Naive thymus-derived CD8-positive, alpha-beta T cell (primary cell): ENCODE results near the gene NOXA1. TPM values are rescaled to one million over a fixed set of nuclear protein-coding genes. Genes with fewer than 3 reads are reported as not detected.

Experiments used
- ATAC-seq, 2 donors: fragments of 150-1000 bp; cut with Tn5 transposase in 1 of 2; sonication (Bioruptor Pico), chemical (Tn5 transposase) in 1 of 2; 1 replicate in 1 of 2; 2 replicates in 1 of 2; pipeline ENCODE4 v1.10.0; 2021; ENCODE audit warnings: mild to moderate bottlenecking in 2 of 2, moderate library complexity in 2 of 2
- POLR2A ChIA-PET: fragments of 350-600 bp; sonication (Branson Sonifier 250); formaldehyde crosslinking; loops from one replicate; lab custom pipeline; 2021; ENCODE audit warnings: antibody characterized with exemption; lab: Charles Lee
- DNase-seq, 10 donors: peaks; one replicate each; pipeline versions ENCODE4 v3.0.0 to v3.0.0-alpha.2; 2020 to 2022
- H3K27ac Mint-ChIP-seq, 10 donors: one replicate each; pipeline ENCODE4 v1.8.0; 2020 to 2022; ENCODE audit warnings: mild to moderate bottlenecking in 10 of 10, mixed read lengths in 10 of 10, moderate library complexity in 4 of 10, inconsistent platforms in 1 of 10
- H3K27me3 Mint-ChIP-seq, 5 donors: one replicate each; pipeline ENCODE4 v1.8.0; 2021 to 2022; ENCODE audit warnings: mixed read lengths in 5 of 5
- H3K36me3 Mint-ChIP-seq, 3 donors: one replicate each; pipeline ENCODE4 v1.8.0; 2020 to 2022; ENCODE audit warnings: mixed read lengths in 3 of 3, mild to moderate bottlenecking in 2 of 3, inconsistent platforms in 1 of 3
- H3K4me1 Mint-ChIP-seq, 4 donors: one replicate each; pipeline ENCODE4 v1.8.0; 2021 to 2022; ENCODE audit warnings: mixed read lengths in 4 of 4
- H3K4me3 Mint-ChIP-seq, 10 donors: one replicate each; pipeline ENCODE4 v1.8.0; 2020 to 2022; ENCODE audit warnings: mild to moderate bottlenecking in 10 of 10, mixed read lengths in 10 of 10, moderate library complexity in 6 of 10, inconsistent platforms in 1 of 10
- H3K9me3 Mint-ChIP-seq, 9 donors: one replicate each; pipeline ENCODE4 v1.8.0; 2020 to 2022; ENCODE audit warnings: mixed read lengths in 9 of 9, mild to moderate bottlenecking in 3 of 9, inconsistent platforms in 1 of 9, moderate library complexity in 1 of 9
- polyA plus RNA-seq, 3 donors: library from polyadenylated mRNA; unstranded; fragments of 300-500 nt; fragmentation: Illumina TruSeq; gene quantifications; one replicate each; pipeline ENCODE4 v1.2.3, GENCODE V29; 2021
- total RNA-seq, 8 experiments: library from RNA in 2 of 8; stranded (reverse) in 2 of 8; gene quantifications; one replicate each; pipeline ENCODE4 v1.2.3 and lab custom pipeline; 2021 to 2026

The NOXA1 gene
- total and polyA plus RNA-seq, 5 experiments from 2014 or later: 0.75 to 4.5 (median 1.1) TPM

DNA sequence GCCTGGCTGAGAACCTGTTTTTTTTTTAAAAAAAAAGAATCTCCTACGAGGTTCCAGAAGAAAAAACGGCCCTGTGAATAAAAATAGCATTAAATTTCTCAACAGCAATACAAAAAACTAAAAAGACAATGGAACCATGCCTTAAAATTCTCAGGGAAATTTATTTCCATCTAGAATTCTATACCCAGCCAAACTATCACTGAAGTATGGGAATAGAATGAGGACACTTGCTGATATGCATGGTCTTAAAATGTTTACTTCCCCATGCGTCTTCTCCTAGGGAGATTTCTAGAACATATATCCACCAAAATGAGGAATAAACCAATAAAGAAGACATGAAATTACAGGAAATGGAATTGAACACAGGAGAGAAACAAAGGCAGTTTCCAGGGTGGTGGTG is 52.5 kb downstream of the NOXA1 start:
- peaks cover 0 to 21% (median 15%) of the 10 kb centered on the region in 3 donors for H3K36me3 Mint-ChIP-seq

GRCh38 chr9:137476856-137477255 is 53.7 kb downstream of the NOXA1 start:
- no peaks in the 10 kb centered on the region for H3K27me3 Mint-ChIP-seq
- H3K4me3 Mint-ChIP-seq: no peak overlapping the region
- POLR2A ChIA-PET: interaction anchor here (0.9 kb wide), 1 partner anchor 14 kb away, joined by 3 read pairs; no protein-coding TSS in a partner anchor
- ATAC-seq: no peak
- DNase-seq: no peak
- peaks cover 6 to 32% (median 20%) of the 10 kb centered on the region in 9 donors for H3K9me3 Mint-ChIP-seq
- no peak overlapping the region for H3K27ac Mint-ChIP-seq
- peaks cover 0 to 21% (median 15%) of the 10 kb centered on the region in 3 donors for H3K36me3 Mint-ChIP-seq
- peaks cover 0 to 4% (median 1%) of the 10 kb centered on the region in 4 donors for H3K4me1 Mint-ChIP-seq

More for the DNA sequence above, 52.5 kb downstream of the NOXA1 start:
- H3K4me3 Mint-ChIP-seq: no peak overlapping the region
- H3K27me3 Mint-ChIP-seq: peaks cover 0 to 2% (median 0%) of the 10 kb centered on the region in 5 donors
- no peak for ATAC-seq
- no peak overlapping the region for H3K27ac Mint-ChIP-seq
- no peak for DNase-seq
- peaks cover 3 to 6% (median 4%) of the 10 kb centered on the region in 4 donors for H3K4me1 Mint-ChIP-seq
- H3K9me3 Mint-ChIP-seq: peaks cover 6 to 36% (median 23%) of the 10 kb centered on the region in 9 donors
- POLR2A ChIA-PET: no interaction called here

- DNase-seq (no peak), ATAC-seq (no peak)
- peaks cover 6 to 30% (median 19%) of the 10 kb centered on the region in 9 donors for H3K9me3 Mint-ChIP-seq
- no peaks in the 10 kb centered on the region for H3K27me3 Mint-ChIP-seq
- H3K27ac Mint-ChIP-seq: no peak overlapping the region
- no peak overlapping the region for H3K4me3 Mint-ChIP-seq
- H3K4me1 Mint-ChIP-seq: peaks cover 0 to 9% (median 3%) of the 10 kb centered on the region in 4 donors
- POLR2A ChIA-PET: interaction anchor here (2.0 kb wide), 1 partner anchor 16 kb away, joined by 6 read pairs; no protein-coding TSS in a partner anchor
- peaks cover 0 to 18% (median 15%) of the 10 kb centered on the region in 3 donors for H3K36me3 Mint-ChIP-seq
These were observed 54.8 kb downstream of the NOXA1 start for GRCh38 chr9:137477778-137478612.

GRCh38 chr9:137478613-137478961 is 55.4 kb downstream of the NOXA1 start:
- POLR2A ChIA-PET: interaction anchor here (2.0 kb wide), 1 partner anchor 17 kb away, joined by 6 read pairs; no protein-coding TSS in a partner anchor

GRCh38 chr9:137478962-137479861 is 56.0 kb downstream of the NOXA1 start:
- DNase-seq: no peak
- H3K4me1 Mint-ChIP-seq: peaks cover 0 to 9% (median 3%) of the 10 kb centered on the region in 4 donors
- peak overlapping the region in 2 of 10 donors; percentile 33 to 66 for H3K27ac Mint-ChIP-seq

More at GRCh38 chr9:137478613-137478961, 55.4 kb downstream of the NOXA1 start:
- ATAC-seq (no peak), DNase-seq (no peak)
- no peak overlapping the region for H3K27ac Mint-ChIP-seq
- H3K27me3 Mint-ChIP-seq: no peaks in the 10 kb centered on the region
- peaks cover 0 to 9% (median 3%) of the 10 kb centered on the region in 4 donors for H3K4me1 Mint-ChIP-seq
- peaks cover 0 to 15% (median 13%) of the 10 kb centered on the region in 3 donors for H3K36me3 Mint-ChIP-seq
- peaks cover 6 to 27% (median 13%) of the 10 kb centered on the region in 9 donors for H3K9me3 Mint-ChIP-seq
- H3K4me3 Mint-ChIP-seq: no peak overlapping the region

GRCh38 chr9:137479892-137480685 is 56.9 kb downstream of the NOXA1 start:
- no peaks in the 10 kb centered on the region for H3K27me3 Mint-ChIP-seq
- peaks cover 4 to 14% (median 8%) of the 10 kb centered on the region in 9 donors for H3K9me3 Mint-ChIP-seq
- DNase-seq (no peak), ATAC-seq (no peak)
- POLR2A ChIA-PET: interaction anchor here (2.0 kb wide), 1 partner anchor 18 kb away, joined by 6 read pairs; no protein-coding TSS in a partner anchor
- H3K4me1 Mint-ChIP-seq: peaks cover 0 to 9% (median 3%) of the 10 kb centered on the region in 4 donors
- H3K36me3 Mint-ChIP-seq: peaks cover 0 to 10% (median 9%) of the 10 kb centered on the region in 3 donors
- no peak overlapping the region for H3K4me3 Mint-ChIP-seq
- H3K27ac Mint-ChIP-seq: peak overlapping the region in 3 of 10 donors; percentile 33 to 81 (median 66)

More at GRCh38 chr9:137478962-137479861, 56.0 kb downstream of the NOXA1 start:
- no peaks in the 10 kb centered on the region for H3K27me3 Mint-ChIP-seq
- peaks cover 0 to 13% (median 13%) of the 10 kb centered on the region in 3 donors for H3K36me3 Mint-ChIP-seq
- POLR2A ChIA-PET: interaction anchor here (2.0 kb wide), 1 partner anchor 17 kb away, joined by 6 read pairs; no protein-coding TSS in a partner anchor
- no peak for ATAC-seq
- H3K4me3 Mint-ChIP-seq: no peak overlapping the region
- peaks cover 6 to 21% (median 9%) of the 10 kb centered on the region in 9 donors for H3K9me3 Mint-ChIP-seq

DNA sequence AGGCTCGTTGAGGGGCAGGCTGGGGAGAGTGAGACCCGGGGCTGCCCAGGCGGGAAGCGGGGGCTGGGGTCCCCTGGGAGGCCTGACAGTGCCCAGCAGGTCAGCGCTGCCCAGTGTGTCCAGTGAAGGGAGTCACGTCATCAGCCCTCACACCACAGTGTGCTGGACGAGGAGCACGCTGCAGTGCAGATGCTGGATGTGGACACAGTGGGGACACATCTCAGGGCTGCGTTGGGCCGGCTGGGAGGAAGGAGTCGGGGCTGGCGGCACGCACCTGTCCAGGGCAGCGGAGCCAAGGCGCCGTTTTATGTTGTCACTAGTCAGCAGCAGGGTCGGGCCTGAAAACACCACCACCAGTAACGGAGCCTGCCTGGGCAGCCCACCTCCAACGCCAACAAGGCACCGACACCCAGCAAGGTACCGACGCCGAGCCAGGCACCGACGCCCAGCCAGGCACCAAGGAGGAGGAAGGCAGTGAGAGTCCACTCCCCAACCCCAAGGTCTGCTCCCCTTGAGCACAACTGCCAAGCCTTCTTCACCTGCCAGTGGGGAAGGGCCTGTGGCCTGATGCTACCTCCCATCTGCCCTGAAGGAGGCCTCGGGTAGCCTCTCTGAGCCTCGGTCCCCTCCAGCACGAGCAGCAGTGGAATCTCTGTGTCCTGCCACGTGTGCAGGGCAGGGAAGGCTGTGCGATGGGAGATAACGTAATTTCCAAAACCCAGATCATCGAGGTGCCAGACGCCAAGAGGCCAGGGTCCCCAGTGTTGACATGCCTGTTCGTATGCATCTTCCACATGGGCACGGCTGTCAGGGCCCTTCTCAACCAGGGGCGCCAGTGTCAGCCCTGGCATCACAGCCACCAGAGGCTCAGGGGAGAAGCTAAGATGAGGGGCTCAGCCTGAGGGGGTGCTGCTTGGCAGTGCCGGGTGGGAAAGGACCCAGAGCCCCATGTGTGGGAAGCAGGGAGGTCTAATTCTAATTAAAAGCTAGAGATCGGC is 57.8 kb downstream of the NOXA1 start:
- no peak for DNase-seq
- Mint-ChIP-seq H3K36me3 (peaks cover 0 to 5% (median 5%) of the 10 kb centered on the region in 3 donors), H3K27me3 (no peaks in the 10 kb centered on the region), H3K9me3 (peaks cover 0 to 6% (median 4%) of the 10 kb centered on the region in 9 donors), H3K27ac (peak overlapping the region in 1 of 10 donors; percentile 81), H3K4me3 (no peak overlapping the region), H3K4me1 (peaks cover 0 to 9% (median 3%) of the 10 kb centered on the region in 4 donors)
- no peak for ATAC-seq
- POLR2A ChIA-PET: no interaction called here

DNA sequence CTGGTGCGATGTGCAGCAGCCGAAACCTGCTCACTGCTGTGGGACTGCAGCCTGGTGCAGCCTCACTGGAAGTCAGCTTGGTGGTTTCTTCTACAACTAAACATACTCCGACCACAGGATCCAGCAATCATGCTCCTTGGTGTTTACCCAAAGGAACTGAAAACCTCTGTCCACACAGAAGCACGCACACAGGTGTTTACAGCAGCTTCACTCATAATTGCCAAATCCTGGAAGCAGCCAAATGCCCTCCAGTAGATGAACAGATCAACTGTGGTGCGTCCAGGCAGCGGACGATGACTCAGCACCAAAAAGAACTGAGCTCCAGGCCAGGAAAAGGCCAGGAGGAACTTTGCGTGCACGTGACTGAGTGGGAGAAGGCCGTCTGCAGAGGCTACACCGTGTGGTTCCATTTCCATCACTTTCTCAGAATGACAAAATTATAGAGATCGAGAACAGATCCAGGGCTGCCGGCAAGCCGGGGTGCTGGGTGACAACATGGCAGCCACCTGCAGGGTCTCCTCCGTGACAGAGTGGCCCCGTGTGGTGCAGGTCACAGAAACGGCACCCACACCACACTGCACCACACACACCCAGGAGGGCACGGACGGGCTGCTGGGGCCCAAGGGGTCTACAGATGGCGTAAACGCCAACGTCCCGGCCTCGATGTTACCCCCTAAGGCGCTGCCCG is 59.0 kb downstream of the NOXA1 start:
- no peaks in the 10 kb centered on the region for H3K27me3 Mint-ChIP-seq
- POLR2A ChIA-PET: no interaction called here
- no peaks in the 10 kb centered on the region for H3K9me3 Mint-ChIP-seq
- H3K4me1 Mint-ChIP-seq: peaks cover 0 to 9% (median 3%) of the 10 kb centered on the region in 4 donors
- ATAC-seq (peak in 1 of 2 donors; percentile 63), DNase-seq (peak in 1 of 10 donors; percentile 31)
- peak overlapping the region in 3 of 10 donors; percentile 27 to 79 (median 57) for H3K27ac Mint-ChIP-seq
- H3K4me3 Mint-ChIP-seq: peak overlapping the region in 2 of 10 donors; percentile 39 to 41
- no peaks in the 10 kb centered on the region for H3K36me3 Mint-ChIP-seq
